ENCODE measurements around the gene OR7A17.

GRCh38 chr19:14840206-14840605 is 45.7 kb downstream of the OR7A17 start:
- TF ChIP-seq POLR2A (IDR thresholded peaks at IDR 0.05) (no peak), CTCF (IDR thresholded peaks at IDR 0.05) (no peak)
